IPS-18c (cell line): Measurements from ENCODE around the gene LDLRAD2.
"Not testable (repeated sequence)": the region's sequence is repeated elsewhere in the genome, so short reads cannot be mapped to it uniquely, and the experiment has no call there.

ENCODE experiments used
- H3K4me3 ChIP-seq: 2 replicates; pipeline ENCODE4 v1.7.0; 2013; ENCODE audit warnings: low read depth, mild to moderate bottlenecking, low read length, moderate library complexity; ENCODE audit not compliant: insufficient read depth
- H3K9me3 ChIP-seq: one replicate; pipeline ENCODE4 v1.6.1; 2013; ENCODE audit warnings: mild to moderate bottlenecking, low read length, moderate library complexity; ENCODE audit not compliant: control insufficient read depth, insufficient read depth

The LDLRAD2 gene

DNA sequence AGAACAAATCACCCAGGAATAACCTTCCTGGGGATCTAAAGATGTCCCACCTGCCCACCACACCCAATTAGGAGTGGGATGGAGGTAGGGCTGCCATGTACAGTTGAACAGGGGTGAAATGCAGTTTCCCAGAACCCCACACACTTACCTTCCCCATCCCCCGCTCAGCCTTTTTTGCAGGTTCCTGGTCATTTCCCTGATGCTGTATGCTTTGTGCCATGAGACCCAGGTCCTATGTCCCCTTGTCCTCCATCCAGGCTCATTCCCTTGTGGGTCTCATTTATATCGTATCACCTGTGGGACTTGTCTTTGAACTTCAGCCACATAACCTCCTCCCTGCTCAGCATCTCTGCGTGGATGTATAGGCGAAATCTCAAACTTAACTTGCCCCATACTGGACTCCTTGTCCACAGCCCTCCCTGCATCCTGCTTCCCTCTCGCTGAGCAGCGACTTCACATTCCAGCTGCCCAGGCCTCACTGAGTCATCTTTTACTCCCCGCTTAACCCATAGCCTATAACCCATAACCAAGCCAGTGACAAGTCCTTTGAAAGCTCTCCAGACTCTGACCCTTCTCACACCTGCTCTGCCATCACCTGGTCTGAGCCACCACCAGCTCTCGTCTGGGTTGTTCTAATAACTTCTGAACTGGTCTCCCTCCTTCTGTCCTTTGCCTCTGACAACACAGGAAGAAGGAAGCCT is 4.7 kb downstream of the LDLRAD2 start:
- Histone ChIP-seq H3K9me3 (peaks cover 2% of the 10 kb centered on the region), H3K4me3 (no peak overlapping the region)

DNA sequence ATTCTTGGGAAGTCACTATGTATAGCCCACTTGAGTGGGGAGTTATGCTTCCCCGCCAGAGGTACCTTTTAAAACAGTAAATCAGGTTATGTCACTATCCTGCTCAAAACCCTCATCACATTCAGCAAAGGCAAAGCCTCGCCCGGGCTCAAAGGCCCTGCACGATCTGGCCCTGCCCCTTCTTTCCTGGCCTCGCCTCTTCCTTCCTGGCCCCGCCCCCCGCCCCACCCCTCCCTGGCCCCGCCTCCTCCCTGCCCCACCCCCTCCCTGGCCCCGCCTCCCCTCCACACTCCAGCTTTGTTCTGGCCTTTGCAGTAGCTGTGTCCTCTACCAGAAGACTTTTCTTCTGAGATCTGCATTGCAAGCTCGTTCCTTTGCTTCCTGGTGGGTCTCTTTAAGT is 6.6 kb downstream of the LDLRAD2 start:
- no peak overlapping the region for H3K4me3 ChIP-seq
- H3K9me3 ChIP-seq: no peaks in the 10 kb centered on the region

DNA sequence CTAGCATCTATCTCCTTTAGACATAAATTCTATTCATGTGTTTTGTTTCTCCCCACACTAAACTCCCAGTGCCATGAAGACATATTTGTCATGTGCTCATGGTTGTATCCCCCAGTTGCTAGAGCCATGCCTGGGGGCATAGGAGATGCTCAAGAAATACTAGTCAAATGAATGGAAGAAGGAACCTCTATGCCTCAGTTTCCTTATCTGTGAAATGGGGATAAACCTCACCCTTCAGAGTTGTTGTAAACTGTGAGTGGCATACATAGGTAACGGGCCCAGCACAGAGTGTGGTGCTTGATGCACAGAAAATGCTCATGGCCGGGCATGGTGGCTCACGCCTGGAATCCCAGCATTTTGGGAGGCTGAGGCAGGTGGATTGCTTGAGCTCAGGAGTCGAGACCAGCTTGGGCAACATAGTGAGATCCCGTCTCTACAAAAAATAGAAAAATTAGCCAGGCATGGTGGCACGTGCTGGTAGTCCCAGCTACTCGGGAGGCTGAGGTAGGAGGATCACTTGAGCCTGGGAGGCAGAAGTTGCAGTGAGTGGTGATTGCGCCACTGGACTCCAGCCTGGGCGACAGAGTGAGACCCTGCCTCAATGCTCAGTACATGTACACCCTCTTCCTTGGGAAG is 8.7 kb downstream of the LDLRAD2 start:
- no peak overlapping the region for H3K4me3 ChIP-seq
- H3K9me3 ChIP-seq: no peaks in the 10 kb centered on the region

DNA sequence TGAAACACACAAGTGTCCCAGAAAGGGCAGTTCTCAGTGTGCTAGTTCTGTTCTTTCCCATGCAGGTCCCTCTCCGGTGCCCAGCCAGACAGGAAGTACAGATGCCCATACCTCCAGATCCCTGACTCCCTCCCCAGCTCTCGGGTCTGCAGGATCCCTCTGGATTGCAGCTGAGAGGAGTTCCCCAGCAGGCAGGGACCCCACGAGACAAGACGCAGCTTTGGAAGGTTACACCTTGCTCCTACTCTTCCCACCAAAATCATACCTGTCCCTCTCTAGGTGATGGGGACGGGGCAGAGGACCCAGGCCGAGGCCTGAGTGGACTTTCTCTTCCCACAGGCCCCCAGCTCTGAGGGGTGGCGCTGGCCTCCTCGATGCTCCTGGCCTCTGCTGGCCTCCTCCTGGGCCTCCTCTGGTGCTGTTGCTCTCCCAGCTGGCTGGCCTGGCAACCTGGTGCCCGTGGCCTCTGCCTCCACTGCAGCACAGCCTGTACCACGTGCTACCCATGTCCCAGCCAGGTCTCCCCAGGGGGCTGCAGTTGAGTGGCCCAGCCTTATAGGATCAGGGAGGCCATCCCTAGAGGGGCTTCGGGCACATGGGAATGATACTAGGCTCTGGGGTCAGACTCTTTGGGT is 9.4 kb downstream of the LDLRAD2 start:
- Histone ChIP-seq H3K9me3 (no peaks in the 10 kb centered on the region), H3K4me3 (no peak overlapping the region)

DNA sequence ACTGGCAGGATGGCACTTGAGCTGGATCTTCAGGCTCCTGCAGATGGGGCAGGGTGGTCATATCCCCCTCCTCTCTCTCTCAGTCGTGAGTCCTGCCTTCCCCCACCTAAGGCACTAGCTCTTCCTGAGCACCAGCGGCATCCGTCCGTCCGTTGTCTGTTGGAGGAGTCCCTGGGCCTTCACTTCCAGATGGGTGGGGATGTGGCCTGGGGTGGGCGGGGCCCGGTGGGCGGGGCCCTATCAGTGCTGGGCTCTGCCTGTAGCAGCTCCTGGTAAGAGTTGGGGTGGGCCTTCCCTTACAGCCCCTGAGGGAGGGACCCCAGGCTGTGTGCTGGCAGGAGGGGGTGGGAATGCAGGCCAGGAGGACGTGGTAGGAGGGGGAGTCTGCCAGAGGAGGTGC is 10.3 kb downstream of the LDLRAD2 start:
- Histone ChIP-seq H3K4me3 (no peak overlapping the region), H3K9me3 (no peaks in the 10 kb centered on the region)

DNA sequence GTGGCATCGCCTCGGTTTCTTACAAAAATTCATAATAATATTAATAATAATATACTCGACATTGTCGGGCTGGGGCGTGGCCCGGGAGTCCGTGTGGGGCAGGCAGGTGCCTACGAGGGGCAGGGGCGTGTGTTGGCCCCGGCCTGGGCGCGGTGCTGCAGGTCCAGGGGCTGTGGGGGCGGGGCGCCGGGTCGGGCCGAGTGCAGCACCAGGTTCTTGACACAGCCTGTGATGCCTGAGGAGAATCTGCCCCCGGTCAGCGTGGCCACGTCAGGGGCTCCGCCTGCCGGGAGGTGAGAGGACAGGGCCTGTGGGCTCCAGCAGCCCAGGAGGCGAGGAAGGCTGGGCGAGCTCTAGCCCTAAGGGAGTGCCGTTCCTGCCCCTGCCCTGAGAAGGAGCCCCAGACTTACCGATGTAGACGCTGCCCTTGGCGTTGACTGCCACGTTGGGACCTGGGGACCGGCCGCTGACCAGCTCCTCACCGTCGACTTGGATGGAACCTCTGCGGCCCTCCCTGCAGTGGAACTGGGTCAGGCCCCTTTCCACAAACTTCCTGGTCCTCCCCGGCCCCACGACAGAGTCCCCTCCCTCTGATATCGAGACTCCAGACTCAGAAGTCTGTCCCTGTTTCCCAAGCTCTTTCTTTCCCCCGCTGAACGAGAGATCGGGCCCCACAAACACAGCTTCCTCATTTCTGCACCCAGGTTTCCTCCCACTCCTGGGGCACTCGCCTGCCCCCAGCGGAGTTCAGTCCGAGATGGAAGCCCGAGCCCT is 11.3 kb downstream of the LDLRAD2 start:
- H3K4me3 ChIP-seq: no peak overlapping the region

DNA sequence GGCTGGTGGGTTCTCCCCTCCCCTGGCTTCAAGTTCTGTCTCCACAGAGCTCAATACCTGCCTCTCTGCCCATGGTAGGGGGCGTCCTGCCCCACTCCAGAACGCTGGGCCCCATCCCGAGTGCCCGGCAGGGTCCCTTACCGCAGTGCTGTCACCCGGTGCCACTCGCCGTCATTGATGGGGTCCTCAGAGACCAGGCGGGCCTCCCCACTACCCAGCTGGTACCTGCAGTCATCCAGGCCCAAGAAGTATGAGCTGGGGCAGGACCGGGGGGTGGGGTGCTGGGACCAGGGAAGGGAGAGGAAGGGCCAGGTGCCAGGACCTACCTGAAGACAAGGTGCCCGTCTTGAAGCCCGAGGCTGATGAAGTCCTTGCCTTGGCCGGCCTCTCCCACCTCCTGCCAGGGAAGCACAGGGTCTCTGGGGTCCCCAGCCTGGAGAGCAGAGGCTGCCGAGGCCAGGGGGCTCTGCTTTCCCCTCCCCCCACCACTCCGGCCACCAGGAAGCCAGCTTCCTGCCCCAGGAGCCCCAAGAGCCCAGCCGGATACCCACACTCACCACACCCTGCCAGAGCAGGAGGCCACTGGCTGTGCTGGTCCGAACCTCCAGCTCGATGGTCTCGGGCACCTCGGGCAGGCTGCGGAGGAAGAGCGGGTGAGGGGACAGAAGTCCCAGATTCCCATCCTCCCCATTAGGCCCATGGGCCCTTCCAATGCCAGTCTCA is 12.1 kb downstream of the LDLRAD2 start:
- Histone ChIP-seq H3K4me3 (no peak overlapping the region), H3K9me3 (no peaks in the 10 kb centered on the region)

More for the DNA sequence above, 11.3 kb downstream of the LDLRAD2 start:
- H3K9me3 ChIP-seq: no peaks in the 10 kb centered on the region

DNA sequence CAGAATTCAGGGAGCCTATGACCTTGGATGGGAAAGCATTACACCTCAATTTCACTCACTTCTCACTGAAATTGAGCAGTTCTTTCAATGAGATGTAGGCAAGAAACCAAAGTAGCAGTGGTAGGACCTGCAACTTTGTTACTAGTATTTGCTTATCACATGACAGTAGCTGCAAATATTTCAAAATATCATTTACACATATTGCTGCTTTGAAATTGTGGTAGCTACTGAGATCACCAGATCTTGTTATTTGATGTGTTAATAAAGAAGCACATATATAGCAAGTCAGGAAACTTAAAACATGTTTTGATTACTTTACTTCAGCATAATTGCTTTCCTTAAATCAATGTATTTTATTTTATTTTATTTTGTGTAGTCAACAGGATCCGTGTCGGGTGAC is 12.9 kb downstream of the LDLRAD2 start:
- no peak overlapping the region for H3K4me3 ChIP-seq

DNA sequence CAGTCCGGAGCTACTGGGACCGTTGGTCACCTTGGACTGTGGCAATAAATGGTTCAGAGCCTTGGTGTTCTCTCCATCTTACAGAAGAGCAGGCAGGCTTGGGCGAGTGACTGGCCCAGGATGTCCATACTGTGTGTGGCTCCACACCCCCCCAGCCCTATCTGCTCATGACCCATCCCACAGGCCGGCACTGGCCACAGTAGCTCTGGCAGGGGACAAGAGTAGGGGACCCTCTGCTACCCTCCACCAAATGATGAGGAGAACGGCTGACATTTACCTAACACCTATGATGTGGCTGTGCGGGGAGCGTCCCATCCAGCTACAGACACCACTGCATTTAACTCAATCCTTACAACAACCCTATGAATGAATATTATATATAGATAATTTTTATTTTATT is 13.3 kb downstream of the LDLRAD2 start:
- H3K9me3 ChIP-seq: no peaks in the 10 kb centered on the region
- H3K4me3 ChIP-seq: no peak overlapping the region

More for the DNA sequence above, 12.9 kb downstream of the LDLRAD2 start:
- H3K9me3 ChIP-seq: no peaks in the 10 kb centered on the region

DNA sequence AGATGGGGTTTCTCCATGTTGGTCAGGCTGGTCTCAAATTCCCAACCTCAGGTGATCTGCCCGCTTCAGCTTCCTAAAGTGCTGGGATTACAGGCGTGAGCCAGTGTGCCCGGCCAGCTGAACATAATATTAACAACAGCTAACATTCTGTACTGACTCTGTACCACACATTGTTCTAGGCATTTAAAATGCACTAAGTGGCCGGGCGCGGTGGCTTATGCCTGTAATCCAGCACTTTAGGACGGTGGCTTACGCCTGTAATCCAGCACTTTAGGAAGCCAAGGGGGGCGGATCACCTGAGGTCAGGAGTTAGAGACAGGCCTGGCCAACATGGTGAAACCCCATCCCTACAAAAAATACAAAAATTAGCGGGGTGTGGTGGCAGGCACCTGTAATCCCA is 14.6 kb downstream of the LDLRAD2 start:
- H3K4me3 ChIP-seq, H3K9me3 ChIP-seq: not testable (repeated sequence)

DNA sequence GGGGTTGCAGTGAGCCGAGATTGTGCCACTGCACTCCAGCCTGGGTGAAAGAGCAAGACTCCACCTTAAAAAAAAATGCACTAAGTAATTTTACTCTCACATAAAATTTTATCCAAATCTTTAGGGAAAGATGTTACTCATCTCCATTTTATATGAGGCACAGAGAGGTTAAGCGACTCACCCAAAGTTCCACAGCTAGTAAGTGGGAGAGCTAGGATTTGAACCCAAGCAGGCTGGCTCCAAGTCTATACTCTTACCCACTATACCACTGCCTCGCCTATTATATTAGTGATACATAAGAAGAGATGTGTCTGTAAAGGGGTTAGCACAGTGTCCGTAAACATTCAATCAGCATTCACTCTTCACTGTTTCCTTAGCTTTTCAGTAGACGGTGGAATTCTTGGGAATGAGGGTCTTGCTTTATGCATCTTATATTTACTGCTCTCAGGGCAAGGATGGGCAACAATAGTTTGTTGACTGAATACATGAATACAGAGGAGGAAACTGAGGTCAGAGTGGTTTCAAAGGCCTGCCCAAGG is 15.1 kb downstream of the LDLRAD2 start:
- no peak overlapping the region for H3K4me3 ChIP-seq
- no peaks in the 10 kb centered on the region for H3K9me3 ChIP-seq

DNA sequence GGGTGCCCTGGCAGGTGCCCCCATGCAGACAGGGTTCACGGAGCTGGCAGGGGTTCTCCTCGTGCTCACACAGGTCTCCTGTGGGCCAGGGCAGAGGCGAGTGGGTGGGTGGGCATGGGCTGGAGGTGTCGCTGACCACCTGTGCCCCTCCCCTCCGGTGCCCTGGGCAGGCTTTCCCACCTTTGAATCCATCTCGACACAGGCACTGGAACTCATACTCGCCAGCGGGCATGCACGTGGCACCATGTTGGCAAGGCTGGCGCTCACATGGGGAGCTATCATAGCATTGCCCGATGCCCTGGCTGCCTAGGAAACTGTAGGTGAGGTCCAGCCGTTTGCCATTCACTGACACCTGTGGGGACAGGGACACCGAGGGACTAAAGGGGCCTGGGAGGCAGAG is 16.0 kb downstream of the LDLRAD2 start:
- H3K9me3 ChIP-seq: no peaks in the 10 kb centered on the region
- H3K4me3 ChIP-seq: no peak overlapping the region

DNA sequence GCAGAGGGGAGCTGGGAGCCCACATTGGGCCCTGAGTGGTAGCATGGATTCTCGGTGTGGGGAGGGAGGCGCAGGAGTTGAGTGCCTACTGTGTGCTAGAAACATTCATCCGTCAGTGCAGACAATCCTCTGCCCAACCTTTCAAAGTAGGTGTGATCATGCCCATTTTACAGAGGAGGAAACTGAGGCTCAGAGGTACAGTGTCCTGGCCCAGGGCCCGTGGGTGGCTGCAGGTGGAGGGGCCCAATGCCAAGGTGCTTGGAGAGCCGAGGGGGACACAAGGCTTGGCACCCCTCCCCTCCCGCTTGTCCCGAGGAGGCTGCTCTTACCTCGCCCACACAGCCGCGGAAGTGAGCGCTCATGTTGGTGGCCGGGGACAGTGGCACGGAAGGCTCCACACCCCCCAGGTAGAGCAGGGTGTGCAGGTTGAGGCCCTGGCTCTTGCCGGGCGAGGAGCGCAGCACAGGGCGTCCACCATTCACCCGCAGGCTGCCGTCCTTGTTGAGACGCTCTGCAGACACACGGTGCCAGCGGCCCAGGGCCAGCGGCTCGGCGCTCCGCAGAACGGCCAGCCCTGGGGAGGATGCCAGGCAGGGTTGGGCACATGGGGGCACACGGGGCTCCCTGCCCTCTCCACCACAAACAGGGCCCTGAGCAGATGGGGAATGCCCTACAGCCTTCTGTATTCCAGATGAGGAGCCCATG is 16.6 kb downstream of the LDLRAD2 start:
- H3K4me3 ChIP-seq: no peak overlapping the region
- H3K9me3 ChIP-seq: no peaks in the 10 kb centered on the region

DNA sequence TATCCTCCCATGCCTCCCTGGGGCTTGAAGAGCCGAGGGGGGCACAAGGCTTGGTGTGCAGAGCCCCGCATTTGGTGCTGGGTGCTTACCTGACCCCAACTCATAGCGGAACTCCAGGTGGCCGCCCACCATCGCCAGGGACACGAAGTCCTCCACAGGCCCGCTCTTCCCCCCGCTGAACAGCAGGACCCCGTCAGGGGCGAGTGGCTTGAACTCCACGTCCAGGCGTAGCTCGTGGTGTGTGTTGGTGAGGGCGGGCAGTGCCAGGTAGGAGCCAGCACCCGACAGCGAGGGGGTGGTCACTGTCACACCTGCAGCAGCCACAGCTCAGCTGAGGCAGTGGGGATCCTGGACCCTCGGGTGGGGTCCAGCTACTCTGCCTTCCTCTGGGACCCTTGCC is 17.2 kb downstream of the LDLRAD2 start:
- H3K9me3 ChIP-seq: no peaks in the 10 kb centered on the region

DNA sequence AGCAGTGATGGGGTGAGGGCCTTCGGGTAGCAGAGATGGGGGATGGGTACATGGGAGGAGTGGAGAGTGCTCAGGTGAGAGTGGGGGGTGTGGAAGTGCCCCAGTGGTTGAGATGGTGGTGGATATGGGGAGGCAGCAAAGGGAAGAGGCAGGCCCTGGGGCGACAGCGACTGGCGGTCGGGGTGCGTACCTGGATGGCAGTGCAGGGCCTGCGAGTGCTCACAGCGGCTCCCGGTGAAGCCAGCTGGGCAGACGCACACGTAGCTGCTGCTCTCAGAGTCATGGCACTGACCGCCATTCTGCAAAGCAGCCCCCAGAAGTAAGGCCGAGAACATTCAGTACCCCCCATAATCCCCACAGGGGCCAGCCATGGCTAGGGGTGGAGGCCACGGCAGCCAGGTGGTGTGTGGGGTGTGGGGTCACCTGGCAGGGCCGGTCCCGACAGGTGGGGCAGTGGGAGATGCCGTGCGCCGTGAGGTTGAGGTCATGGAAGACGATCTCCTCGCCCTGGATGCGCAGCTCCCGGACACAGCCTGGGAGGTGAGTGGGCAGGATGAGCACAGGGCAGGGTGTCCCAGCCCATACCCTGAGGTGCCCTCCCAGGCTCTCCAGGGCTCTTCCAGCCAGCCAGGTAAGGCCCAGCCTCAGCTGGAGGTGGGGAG is 18.9 kb downstream of the LDLRAD2 start:
- H3K9me3 ChIP-seq: peaks cover 2% of the 10 kb centered on the region

More for the DNA sequence above, 17.2 kb downstream of the LDLRAD2 start:
- no peak overlapping the region for H3K4me3 ChIP-seq

DNA sequence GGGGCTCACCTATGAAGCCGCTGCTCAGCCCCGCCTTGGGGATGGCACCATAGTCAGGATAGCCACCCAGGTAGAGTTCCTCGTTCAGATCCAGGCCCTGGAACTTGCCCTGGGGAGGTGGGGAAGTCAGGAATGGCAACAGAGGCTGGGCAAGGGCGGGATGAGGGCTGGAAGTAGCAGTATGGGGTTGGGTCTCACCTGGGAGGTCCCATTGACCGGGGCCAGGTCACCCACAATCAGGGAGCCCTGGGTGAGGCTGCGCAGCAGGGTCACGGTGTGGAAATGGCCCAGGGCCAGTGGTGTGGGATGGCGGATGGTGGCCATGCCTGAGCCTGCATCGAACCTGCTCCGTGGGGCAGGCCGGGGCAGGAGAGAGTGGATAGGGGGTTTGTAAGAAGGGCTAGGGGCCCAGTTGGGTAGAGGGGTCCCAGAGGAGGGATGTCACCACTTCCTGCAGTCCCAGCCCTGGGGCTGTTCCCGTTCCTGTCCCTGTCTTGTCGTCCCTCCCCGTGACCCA is 19.4 kb downstream of the LDLRAD2 start:
- H3K9me3 ChIP-seq: peaks cover 3% of the 10 kb centered on the region

More for the DNA sequence above, 18.9 kb downstream of the LDLRAD2 start:
- no peak overlapping the region for H3K4me3 ChIP-seq

More for the DNA sequence above, 19.4 kb downstream of the LDLRAD2 start:
- no peak overlapping the region for H3K4me3 ChIP-seq
